Activated CD8-positive, alpha-beta memory T cell treated with anti-CD3 and anti-CD28 coated beads, Interleukin-2, amount 50 U/mL, for 24 hours (primary cell): ENCODE results near the gene GRIK3.

Experiments
- DNase-seq: peaks from one replicate; pipeline ENCODE4 v3.0.0-alpha.2; 2020; ENCODE audit errors: extremely low read depth

The GRIK3 gene

GRCh38 chr1:36831186-36831810 is 203.0 kb downstream of the GRIK3 start:
- DNase-seq, result no peak

DNA sequence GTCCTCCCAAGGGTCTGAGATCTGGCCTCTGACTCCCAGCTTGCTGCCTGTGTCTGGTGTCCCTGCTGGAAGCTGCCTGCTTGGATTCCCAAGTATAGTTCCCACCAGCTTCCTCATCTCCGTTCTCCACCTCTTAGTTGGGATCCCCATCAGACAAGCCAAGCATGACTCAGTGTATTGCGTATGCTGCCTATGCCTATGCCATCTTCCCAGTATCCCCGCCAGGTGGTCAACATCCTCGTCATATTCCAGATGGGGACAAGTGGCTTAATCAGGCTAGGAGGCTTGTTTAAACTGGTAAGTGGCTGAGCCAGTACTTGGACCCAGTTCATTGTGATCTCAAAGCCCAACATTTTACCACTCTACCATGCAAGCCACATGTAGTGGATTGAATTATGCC is 204.4 kb downstream of the GRIK3 start:
- no peak for DNase-seq

DNA sequence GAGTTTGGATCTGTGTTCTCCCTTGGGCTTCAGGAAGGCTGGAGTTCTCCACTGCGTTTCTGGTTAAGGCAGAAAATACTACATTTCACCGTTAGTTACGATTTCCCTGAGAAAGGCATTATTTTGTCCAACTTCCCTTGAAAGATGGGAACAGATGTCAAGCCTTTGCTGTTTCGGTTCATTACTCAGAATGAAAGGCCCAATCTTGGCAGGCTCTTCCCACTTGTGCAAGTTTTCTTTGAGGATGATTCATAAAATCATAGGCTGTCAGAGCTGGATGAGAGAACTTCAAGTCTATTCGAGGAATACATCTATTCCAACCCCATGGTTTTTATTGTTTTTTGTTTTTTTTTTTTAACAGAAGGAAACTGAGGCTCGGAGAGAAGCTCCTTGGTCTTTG is 205.2 kb downstream of the GRIK3 start:
- no peak for DNase-seq

GRCh38 chr1:36825226-36825625 is 209.1 kb downstream of the GRIK3 start:
- no peak for DNase-seq

DNA sequence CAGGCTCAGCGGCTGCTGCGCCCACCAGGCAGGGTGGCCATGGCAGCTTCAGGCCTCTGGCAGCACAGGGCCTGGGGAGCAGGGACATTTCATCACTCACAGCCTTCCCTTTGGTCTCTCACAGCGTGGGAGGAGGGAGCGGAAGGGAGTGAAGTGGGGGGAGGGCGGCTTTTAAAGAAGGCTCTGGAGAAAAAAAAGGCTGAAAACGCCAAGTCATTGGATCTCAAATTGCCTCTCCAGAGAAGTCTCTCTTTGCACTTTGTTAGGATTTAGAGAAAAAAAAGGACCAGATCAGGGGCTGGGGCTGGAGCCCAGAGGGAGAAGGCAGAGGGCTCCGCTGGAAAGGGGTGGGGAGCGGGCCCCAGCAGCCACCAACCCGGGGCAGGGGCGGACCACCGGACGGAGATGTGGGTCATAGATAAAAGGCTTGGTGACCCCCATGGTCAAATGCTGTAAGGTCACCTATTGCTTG is 209.9 kb downstream of the GRIK3 start:
- DNase-seq, result no peak

DNA sequence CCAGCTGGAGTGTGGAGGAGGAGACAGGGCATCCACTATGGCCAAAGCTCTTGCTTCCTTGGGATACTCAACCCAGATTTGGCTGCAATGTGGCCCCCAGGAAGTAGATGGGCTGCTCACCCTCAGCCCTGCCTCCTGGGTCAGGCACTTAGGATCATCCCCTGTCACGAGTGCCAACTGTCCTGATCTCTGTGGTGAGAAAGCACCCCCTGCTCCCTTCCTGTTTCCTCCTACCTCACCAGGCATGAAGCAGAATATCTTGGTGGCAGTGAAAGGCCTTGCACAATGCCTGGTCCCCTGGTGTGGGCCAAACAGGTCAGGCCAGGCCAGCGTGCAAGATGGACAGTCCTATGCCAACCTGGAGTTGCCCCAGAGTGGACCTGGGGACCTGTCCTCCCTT is 211.7 kb downstream of the GRIK3 start:
- no peak for DNase-seq

- no peak for DNase-seq
These were observed 212.9 kb downstream of the GRIK3 start for GRCh38 chr1:36821386-36821785.

GRCh38 chr1:36818771-36819170 is 215.5 kb downstream of the GRIK3 start:
- no peak for DNase-seq

GRCh38 chr1:36816348-36816747 is 218.0 kb downstream of the GRIK3 start:
- DNase-seq, result no peak

GRCh38 chr1:36814774-36815173 is 219.5 kb downstream of the GRIK3 start:
- no peak for DNase-seq

DNA sequence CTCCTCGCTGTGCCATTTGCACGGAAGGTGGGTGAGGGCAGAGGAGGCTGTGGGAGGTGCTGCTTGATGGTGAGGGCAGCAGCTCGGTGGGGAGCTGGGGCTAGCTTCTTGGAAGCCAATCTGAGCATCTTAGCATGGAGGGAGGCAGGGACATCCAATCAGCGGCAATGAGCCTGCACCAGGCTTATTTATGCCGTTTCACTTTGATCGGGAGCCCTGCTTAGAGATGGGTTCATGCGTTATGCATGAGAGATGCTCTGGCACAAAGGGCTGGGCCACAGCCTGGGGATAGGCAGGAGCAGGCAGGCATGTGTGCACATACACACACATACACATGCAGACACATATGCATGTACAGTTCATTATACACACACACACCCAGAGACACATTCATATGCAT is 220.2 kb downstream of the GRIK3 start:
- no peak for DNase-seq

- no peak for DNase-seq
These were observed 227.1 kb downstream of the GRIK3 start for GRCh38 chr1:36807262-36807661.

DNA sequence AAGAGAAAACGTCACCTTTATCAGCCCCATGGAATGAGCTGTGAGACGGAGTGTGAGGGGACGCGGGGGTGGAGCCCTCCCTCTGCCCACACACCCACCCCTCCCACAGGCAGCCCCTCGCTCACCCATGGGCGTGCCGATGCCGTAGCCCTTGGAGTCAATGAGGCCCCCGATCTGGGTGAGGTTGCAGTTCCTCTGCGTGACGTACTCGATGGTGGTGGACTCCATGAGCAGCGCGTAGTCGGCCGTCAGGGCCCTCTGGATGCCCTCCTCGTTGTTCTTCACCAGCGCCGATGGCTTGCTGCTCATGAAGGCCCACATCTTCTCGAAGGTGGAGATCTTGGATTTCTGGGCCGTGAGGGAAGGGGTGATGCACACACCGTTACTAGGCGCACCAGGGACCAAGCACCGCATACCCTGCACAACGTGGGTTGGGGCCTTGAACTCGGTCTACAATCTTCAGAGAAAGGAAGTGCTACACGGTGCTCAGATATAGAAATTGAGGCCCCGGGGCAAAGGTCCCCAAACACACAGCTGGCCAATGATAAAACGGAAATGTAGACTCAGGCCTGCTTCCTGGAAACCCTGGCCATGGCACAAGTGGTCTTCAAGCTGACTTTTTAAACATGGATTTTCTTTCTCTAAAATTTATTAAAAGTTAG is 228.2 kb downstream of the GRIK3 start:
- no peak for DNase-seq

DNA sequence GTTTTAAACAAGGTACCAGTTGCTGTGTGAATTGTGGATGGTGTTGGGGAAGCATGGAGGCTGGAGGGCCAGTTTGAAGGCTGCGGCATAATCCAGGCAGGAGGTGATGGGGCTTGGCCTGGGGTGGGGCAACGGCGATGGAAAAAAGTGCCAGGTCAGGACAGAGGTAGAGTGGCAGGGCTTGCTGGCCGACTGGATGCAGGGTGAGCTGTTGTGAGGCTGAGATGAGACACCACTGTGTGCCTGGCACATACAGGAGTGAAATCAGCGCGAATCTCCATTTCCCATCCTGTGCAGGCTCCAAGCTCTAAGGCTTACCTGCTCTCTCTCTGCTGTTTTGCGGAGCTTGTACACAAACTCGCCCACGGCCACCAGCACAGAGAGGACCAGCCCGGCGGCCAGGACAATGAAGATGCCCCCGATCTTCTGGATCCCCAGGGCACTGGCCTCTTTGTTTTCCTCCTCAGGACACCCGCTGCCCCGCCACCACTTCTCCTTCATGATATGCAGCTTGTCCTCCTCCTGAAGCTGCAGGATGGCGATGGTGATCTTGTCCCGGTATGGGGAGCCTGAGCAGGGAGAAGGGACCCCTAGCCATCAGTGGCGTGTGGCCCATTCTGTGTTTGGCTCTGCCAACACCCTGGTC is 229.5 kb downstream of the GRIK3 start:
- no peak for DNase-seq

DNA sequence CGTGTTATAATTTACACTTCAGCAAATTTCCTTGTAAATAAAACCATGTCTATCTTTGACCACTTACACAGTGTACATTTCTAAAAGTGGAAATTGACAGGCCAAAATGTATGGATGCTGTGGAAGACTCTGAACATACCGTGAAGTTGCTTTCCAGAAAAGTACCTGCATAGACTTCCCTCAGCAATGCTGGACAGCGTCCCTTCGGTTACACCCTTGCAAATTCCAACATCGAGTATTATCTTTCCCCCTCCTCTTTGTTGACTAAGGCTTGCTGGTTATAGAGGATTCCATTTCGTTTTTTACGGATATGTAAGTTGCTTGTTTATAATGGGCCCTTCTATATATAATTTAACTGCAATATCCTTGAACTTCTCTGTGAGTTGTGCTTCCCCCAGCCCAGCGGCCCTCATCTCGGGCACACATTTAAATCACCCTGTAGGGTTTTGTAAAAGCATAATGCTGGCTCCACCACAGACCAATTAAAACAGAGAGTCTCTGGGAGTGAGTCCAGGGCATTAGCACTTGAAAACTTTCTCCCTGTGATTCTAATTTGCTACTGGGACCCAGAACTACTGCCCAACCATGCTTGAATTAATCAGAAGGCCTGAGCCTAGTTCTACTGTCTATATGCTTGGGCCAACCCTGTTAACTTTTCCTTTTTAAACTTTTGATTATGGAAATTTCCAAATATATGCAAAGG is 230.3 kb downstream of the GRIK3 start:
- DNase-seq, result no peak

DNA sequence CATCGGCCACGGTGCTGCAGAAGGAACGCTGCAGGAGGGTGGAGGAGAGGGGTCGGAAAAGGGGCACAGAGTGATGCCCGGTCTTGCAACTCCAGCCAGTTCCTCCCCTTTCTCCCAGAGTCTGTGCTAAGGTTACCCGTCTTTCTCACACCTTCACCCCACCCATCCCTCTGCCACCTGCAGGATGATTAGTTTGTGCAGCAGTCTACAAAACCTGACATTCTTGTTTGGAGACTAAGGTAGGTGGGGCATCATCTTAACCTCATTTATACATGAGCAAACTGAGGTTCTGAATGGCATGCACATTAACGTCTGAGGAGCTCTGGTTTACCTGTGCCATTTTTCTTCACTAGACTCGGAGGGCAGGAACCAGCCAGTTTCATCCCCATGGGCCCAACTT is 232.3 kb downstream of the GRIK3 start:
- no peak for DNase-seq

- no peak for DNase-seq
These were observed 236.6 kb downstream of the GRIK3 start for GRCh38 chr1:36797761-36798160.

- DNase-seq, result no peak
These were observed 237.6 kb downstream of the GRIK3 start for GRCh38 chr1:36796733-36797132.

GRCh38 chr1:36796106-36796590 is 238.2 kb downstream of the GRIK3 start:
- no peak for DNase-seq

DNA sequence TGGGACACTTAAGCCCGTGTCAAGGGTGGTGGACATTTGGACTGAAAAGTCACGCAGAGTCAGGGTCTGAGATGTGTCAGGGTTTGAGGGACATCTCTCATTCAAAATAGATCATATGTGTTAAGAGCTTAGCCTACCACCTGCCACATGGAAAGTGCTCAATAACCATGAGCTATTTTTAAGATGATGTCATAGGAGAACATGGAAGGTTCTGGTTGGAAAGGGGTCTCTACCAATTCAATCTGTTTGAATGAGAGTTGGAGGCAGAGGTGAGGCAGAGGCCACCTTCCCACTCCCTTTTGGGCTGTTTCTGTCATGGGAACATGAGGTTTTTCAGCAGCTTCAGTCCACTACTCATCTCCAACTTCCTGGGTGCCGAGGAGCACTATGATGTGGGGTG is 239.9 kb downstream of the GRIK3 start:
- no peak for DNase-seq

DNA sequence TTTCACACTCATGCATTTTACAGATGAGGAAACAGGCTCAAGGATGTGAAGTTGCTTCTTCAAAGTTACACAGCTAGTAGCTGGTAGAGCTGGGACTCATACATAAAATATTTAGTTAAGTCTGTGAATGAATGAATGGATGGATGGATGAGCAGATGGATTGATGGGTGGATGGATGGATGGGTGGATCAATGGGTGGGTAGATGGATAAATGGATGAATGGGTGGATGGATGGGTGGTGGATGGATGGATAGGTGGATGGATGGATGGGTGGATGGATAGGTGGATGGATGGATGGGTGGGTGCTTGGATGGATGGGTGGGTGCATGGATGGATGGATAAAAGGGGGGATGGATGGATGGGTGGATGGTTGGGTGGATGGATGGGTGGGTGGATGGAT is 240.9 kb downstream of the GRIK3 start:
- DNase-seq, result no peak

DNA sequence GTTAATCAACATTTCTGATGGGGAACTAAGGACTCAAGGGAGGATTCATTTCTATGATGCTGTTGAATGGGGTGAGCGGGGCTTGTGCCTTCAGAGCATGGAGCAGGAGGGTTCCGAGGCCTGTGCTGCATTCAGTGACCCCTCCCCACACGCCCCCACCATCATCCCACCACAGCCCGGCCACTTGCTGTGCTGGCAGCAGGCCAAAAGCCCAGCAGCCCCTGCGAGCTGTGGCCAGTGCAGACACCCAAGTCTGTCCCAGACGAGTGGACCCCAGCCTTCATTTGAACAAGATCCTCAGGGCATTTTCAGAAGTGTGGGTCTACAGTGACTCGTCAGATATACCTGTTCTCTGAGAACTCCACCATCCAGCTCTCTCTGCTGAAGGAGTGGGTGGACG is 242.0 kb downstream of the GRIK3 start:
- no peak for DNase-seq

GRCh38 chr1:36790191-36790590 is 244.1 kb downstream of the GRIK3 start:
- no peak for DNase-seq
